ENCODE data around the gene KNSTRN.

Gene KNSTRN

DNA sequence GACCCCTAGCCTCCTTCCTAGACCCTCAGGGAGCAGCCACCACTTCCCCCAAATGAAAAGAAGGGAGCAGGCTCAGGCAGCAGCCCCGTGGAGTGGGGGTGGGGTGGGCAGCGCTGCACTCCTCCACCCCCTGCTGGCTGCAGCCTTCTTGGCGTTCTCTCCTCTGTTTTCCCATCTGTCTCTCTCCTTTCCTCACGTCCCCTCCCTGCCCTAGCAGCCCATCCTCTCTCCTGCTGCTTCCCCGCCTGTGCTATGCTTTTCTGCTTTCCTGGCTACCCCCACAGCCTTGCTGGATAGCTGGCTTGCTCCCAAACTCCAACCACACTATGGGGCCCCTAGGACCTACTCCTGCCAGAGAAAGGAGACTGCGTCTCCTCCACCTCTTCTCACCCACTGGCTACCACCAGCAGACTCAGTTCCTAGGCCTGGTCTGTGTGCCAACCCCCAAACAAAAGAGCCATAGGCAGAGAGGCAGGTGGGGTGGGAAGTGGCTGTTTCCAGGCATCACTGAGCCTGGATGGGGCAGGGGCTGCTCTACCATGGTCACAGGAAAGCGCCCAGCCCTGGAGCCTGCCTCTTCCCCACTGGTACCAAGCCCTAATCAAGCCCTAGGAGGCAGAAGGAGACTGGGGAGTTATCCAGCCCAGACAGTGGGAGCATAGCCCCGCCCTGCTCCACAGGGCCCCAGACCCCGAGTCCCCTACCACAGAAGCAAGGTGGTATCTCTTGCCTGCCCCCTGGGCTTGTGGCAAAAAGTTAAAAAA, 27.9 kb upstream of the KNSTRN start:
- no peak overlapping the region for H3K4me3 ChIP-seq (ENCODE audit: low read depth in 1 of 2, low read length in 1 of 2)
- no peaks in the 10 kb centered on the region for H3K9me3 ChIP-seq
- TF ChIP-seq, protein P1, sequence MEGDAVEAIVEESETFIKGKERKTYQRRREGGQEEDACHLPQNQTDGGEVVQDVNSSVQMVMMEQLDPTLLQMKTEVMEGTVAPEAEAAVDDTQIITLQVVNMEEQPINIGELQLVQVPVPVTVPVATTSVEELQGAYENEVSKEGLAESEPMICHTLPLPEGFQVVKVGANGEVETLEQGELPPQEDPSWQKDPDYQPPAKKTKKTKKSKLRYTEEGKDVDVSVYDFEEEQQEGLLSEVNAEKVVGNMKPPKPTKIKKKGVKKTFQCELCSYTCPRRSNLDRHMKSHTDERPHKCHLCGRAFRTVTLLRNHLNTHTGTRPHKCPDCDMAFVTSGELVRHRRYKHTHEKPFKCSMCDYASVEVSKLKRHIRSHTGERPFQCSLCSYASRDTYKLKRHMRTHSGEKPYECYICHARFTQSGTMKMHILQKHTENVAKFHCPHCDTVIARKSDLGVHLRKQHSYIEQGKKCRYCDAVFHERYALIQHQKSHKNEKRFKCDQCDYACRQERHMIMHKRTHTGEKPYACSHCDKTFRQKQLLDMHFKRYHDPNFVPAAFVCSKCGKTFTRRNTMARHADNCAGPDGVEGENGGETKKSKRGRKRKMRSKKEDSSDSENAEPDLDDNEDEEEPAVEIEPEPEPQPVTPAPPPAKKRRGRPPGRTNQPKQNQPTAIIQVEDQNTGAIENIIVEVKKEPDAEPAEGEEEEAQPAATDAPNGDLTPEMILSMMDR (IDR thresholded peaks at IDR 0.05) = no peak
- peaks cover 13 to 18% of the 10 kb centered on the region in 2 experiments for H3K4me1 ChIP-seq (ENCODE audit: control insufficient read depth in 1 of 2, insufficient read depth in 1 of 2, low read depth in 1 of 2, low read length in 1 of 2)
- H3K27ac ChIP-seq = no peak overlapping the region
- H3K36me3 ChIP-seq = no peaks in the 10 kb centered on the region
- peaks cover 11% of the 10 kb centered on the region for H3K27me3 ChIP-seq

DNA sequence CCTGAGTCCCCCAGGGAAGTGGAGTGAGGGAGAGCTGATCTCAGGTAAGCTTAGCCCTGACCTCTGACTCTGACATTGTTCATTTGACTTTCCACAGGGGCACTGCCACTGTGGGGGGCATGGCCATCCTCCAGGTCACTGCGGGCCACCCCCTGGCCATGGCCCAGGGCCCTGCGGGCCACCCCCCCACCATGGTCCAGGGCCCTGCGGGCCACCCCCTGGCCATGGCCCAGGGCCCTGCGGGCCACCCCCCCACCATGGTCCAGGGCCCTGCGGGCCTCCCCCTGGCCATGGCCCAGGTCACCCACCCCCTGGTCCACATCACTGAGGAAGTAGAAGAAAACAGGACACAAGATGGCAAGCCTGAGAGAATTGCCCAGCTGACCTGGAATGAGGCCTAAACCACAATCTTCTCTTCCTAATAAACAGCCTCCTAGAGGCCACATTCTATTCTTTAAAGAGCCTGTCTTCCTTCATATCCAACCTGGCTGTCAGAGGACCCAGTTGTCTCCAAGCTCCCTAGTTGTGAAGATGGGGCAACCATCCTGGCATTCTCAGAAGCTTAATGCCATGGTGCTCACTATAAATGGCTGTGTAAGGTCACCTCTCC, 26.4 kb upstream of the KNSTRN start:
- Histone ChIP-seq H3K27me3 (peaks cover 11% of the 10 kb centered on the region), H3K27ac (no peak overlapping the region), H3K9me3 (no peaks in the 10 kb centered on the region), H3K36me3 (peaks cover 3% of the 10 kb centered on the region), H3K4me3 (ENCODE audit: low read depth in 1 of 2, low read length in 1 of 2) (no peak overlapping the region), H3K4me1 (ENCODE audit: control insufficient read depth in 1 of 2, insufficient read depth in 1 of 2, low read depth in 1 of 2, low read length in 1 of 2) (peaks cover 13 to 18% of the 10 kb centered on the region in 2 experiments)
- TF ChIP-seq, protein P1 (IDR thresholded peaks at IDR 0.05) = no peak

DNA sequence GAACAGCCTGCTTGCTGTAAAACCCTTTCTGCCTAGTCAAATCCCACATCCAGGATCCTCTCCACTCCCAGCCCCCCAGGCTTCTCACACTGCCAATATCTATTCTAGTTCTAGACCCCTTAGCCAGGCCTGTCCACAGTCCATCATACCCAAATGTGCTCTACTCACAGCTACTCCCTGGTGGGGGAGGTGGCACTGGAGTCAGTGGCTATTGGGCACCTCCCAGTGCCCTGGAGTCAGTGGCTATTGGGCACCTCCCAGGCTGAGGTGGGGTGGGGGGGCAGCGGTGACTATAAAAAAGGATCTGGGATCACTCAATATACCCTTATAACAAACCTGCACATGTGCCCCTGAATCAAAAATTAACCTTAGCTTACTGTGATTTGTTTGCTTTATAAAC, 25.3 kb upstream of the KNSTRN start:
- peaks cover 7% of the 10 kb centered on the region for H3K36me3 ChIP-seq
- H3K27ac ChIP-seq = no peak overlapping the region
- H3K4me3 ChIP-seq (ENCODE audit: low read depth in 1 of 2, low read length in 1 of 2) = peak overlapping the region in 1 of 2 experiments; percentile 78
- no peaks in the 10 kb centered on the region for H3K9me3 ChIP-seq
- TF ChIP-seq, protein P1 (IDR thresholded peaks at IDR 0.05) = no peak
- peaks cover 13 to 18% of the 10 kb centered on the region in 2 experiments for H3K4me1 ChIP-seq (ENCODE audit: control insufficient read depth in 1 of 2, insufficient read depth in 1 of 2, low read depth in 1 of 2, low read length in 1 of 2)
- H3K27me3 ChIP-seq = peaks cover 11% of the 10 kb centered on the region

DNA sequence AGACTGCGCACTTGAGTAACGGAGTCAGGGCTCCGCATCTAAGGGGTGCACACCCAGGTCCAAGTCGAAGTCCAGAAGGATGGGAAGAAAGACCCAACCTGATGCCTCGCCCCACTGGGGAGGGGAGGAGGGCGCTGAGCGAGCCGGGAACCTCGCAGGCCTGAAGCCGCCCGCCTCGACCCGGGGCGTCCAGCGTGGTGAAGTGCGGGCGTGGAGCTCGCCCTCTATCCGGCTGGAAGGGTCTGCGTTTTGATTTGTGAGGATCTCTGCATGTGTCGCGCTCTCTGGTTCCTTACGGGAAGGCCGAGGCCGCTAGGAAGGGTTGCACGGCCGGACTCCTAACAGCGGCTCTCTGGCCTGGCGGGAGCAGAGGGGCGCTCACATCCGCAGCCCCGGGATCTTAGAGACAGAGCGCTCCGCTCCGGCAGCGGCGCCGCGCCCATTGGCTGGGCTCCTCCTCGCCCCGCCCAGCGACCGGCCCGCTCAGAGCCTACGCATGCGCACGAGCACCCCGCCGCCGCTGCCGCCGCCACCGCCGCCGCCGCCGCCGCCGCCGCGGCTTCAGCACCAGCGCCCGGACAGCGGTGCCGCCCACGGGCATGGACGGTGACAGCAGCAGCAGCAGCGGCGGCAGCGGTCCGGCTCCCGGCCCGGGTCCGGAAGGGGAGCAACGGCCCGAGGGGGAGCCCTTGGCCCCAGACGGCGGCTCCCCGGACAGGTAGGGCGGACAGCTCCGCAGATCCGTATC, 24.6 kb upstream of the KNSTRN start, which contains the start of gene DISP2:
Gene DISP2 (plus strand): TSS at position 497 of the 748 bp plus-strand sequence. CDS start 103 bp downstream, at position 600.
- peaks cover 13 to 18% of the 10 kb centered on the region in 2 experiments for H3K4me1 ChIP-seq (ENCODE audit: control insufficient read depth in 1 of 2, insufficient read depth in 1 of 2, low read depth in 1 of 2, low read length in 1 of 2)
- peaks cover 13% of the 10 kb centered on the region for H3K36me3 ChIP-seq
- H3K27me3 ChIP-seq = peaks cover 11% of the 10 kb centered on the region
- peak within 1 kb of the TSS; percentile 64 to 78 for H3K4me3 ChIP-seq (ENCODE audit: low read depth in 1 of 2, low read length in 1 of 2)
- H3K9me3 ChIP-seq = no peaks in the 10 kb centered on the region
- H3K27ac ChIP-seq = no peak within 1 kb of the TSS
- TF ChIP-seq, protein P1 (IDR thresholded peaks at IDR 0.05) = peak; percentile 30

DNA sequence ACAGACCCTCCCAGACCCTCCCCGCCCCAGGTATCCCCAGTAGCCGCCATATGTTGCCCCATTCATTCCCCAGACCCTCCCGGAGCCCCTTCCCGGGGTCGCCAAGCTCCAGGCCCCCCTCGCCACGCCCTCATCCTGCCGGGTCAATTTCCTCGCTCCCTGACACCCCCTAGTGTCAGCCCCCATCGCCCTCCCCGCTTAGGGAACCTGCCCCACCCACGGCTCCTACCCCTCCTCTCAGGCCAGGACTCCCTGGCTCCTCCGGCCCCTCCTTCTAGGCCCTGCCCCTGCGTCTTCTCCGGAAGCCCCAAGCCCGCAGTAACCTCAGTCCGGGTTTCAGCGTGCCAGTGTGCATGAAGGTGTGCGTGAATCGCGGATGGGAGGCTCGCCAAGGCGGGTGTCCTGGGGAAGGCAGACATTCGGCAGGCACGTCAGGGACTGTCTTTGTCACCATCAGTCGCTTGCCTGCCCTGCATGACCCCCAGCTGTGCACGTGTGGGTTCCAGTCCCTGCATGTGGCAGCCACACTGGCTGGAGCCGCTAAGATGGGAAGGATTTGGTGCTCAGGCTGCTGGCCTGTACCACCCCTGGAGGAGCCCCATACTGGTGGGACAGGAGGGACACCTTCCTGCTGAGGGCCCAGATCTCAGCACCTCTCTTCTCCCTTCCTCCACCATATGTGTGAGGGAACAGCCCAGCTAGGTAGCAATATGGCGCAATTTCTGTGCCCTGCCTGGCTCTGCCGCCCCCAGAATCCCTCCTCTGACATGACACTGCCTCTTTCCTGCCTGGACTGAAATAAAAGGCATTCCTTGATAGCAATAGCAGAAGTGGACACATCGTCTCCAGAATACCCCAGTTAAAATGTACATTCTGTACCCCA, 23.8 kb upstream of the KNSTRN start:
- TF ChIP-seq, protein P1 (IDR thresholded peaks at IDR 0.05) = no peak
- H3K4me3 ChIP-seq (ENCODE audit: low read depth in 1 of 2, low read length in 1 of 2) = peak overlapping the region; percentile 64 to 78
- peaks cover 11% of the 10 kb centered on the region for H3K27me3 ChIP-seq
- no peak overlapping the region for H3K27ac ChIP-seq
- peaks cover 13 to 18% of the 10 kb centered on the region in 2 experiments for H3K4me1 ChIP-seq (ENCODE audit: control insufficient read depth in 1 of 2, insufficient read depth in 1 of 2, low read depth in 1 of 2, low read length in 1 of 2)
- no peaks in the 10 kb centered on the region for H3K9me3 ChIP-seq
- H3K36me3 ChIP-seq = peaks cover 13% of the 10 kb centered on the region

Data from neutrophil (primary cell).